C4-2B (cell line): ENCODE measurements around the gene GAB1.

Experiments used
- H3K27ac ChIP-seq: fragments of 450-650 bp; 2 replicates; pipeline ENCODE4 v1.5.1; 2017
- CTCF ChIP-seq: fragments of 450-650 bp; conservative IDR thresholded peaks from 2 replicates; pipeline ENCODE4 v1.5.1; 2017; ENCODE audit warnings: mild to moderate bottlenecking
- ZFX ChIP-seq: fragments of 450-650 bp; IDR thresholded peaks from 2 replicates; pipeline ENCODE4 v1.6.1; 2017

Gene GAB1

GRCh38 chr4:143391261-143391660, 54.6 kb downstream of the GAB1 start:
- no peak overlapping the region for H3K27ac ChIP-seq
- TF ChIP-seq CTCF = no peak

GRCh38 chr4:143391895-143392294, 55.2 kb downstream of the GAB1 start:
- H3K27ac ChIP-seq = no peak overlapping the region
- TF ChIP-seq ZFX = no peak
- no peak for TF ChIP-seq CTCF

- no peak overlapping the region for H3K27ac ChIP-seq
- TF ChIP-seq ZFX (no peak), CTCF (no peak)
These were observed 56.5 kb downstream of the GAB1 start for GRCh38 chr4:143393195-143393594.

- TF ChIP-seq ZFX (no peak), CTCF (no peak)
- no peak overlapping the region for H3K27ac ChIP-seq
These were observed 58.2 kb downstream of the GAB1 start for GRCh38 chr4:143394739-143395453.

GRCh38 chr4:143396695-143397094, 60.0 kb downstream of the GAB1 start:
- no peak overlapping the region for H3K27ac ChIP-seq
- TF ChIP-seq CTCF (peak; percentile 14), ZFX (no peak)

GRCh38 chr4:143397335-143397734, 60.7 kb downstream of the GAB1 start:
- no peak for TF ChIP-seq ZFX
- TF ChIP-seq CTCF = no peak
- no peak overlapping the region for H3K27ac ChIP-seq

GRCh38 chr4:143397887-143398286, 61.2 kb downstream of the GAB1 start:
- TF ChIP-seq CTCF (no peak), ZFX (no peak)
- H3K27ac ChIP-seq = no peak overlapping the region
